WI38 (cell line): ENCODE data around the gene SEMA3D.

Experiments
- H3K4me3 ChIP-seq: 2 replicates; pipeline ENCODE4 v1.5.1; 2011; ENCODE audit warnings: low read depth, mild to moderate bottlenecking, control low read depth, low read length
- TF ChIP-seq, protein P1 (sequence below): IDR thresholded peaks from 2 replicates; pipeline ENCODE4 v1.5.1; 2012; ENCODE audit warnings: low read depth, mild to moderate bottlenecking, control low read depth, low read length

SEMA3D gene

DNA sequence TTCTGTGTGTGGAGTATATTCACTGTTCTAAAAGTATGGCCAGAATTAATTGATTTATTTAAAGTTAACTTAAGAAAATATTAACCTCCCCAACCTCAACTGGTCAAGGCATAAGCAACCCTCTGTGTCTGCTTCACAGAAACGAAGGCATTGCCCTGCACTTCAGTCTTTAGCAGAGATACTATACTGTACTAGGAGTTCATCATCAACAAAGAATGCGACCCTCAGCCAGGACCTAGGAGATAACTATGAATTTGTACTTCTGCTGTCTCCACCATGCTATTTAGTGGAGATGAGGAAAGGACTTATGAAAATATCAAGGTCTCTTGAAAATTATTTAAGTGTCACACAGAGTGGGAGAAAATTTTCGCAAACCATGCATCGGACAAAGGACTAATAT, 35.7 kb upstream of the SEMA3D start:
- TF ChIP-seq, protein P1, sequence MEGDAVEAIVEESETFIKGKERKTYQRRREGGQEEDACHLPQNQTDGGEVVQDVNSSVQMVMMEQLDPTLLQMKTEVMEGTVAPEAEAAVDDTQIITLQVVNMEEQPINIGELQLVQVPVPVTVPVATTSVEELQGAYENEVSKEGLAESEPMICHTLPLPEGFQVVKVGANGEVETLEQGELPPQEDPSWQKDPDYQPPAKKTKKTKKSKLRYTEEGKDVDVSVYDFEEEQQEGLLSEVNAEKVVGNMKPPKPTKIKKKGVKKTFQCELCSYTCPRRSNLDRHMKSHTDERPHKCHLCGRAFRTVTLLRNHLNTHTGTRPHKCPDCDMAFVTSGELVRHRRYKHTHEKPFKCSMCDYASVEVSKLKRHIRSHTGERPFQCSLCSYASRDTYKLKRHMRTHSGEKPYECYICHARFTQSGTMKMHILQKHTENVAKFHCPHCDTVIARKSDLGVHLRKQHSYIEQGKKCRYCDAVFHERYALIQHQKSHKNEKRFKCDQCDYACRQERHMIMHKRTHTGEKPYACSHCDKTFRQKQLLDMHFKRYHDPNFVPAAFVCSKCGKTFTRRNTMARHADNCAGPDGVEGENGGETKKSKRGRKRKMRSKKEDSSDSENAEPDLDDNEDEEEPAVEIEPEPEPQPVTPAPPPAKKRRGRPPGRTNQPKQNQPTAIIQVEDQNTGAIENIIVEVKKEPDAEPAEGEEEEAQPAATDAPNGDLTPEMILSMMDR = no peak
- H3K4me3 ChIP-seq = no peak overlapping the region

DNA sequence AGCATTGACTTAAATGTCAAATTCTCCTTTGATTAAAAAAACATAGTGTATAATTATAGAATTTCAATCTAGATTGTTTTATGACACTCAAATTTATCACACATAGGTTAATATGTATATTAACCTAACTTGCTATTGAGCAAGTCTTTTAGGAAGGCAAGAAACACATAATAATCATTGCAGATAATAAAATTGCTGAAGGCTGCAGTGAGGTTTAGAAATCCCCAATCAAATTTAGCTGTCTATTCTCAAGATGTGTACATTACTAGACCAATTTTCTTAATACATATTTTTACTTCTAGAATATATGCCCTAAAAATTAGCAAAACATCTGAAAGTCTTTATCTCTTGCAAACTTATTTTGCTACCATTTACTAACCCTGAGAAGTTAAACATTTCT, 34.9 kb upstream of the SEMA3D start:
- TF ChIP-seq, protein P1 = no peak
- no peak overlapping the region for H3K4me3 ChIP-seq

DNA sequence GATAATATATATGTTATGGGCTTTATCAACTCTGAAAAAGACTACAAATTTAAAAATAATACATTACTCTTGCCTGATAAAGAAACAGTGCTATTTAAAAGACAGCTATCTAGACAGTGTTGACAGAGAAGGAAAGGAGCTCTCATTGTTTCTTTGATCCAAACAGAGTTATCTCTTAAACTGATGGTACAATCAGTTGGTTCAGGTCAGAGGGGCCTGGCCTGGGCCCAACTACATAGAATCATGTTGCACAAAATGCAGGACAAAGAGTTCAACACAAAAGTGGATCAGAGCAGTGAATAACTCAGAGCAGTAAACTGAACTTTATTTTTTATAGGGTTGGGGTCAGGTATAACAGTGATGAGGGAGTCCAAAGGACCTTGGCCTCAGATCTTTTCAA, 33.8 kb upstream of the SEMA3D start:
- TF ChIP-seq, protein P1 = no peak
- H3K4me3 ChIP-seq = no peak overlapping the region

DNA sequence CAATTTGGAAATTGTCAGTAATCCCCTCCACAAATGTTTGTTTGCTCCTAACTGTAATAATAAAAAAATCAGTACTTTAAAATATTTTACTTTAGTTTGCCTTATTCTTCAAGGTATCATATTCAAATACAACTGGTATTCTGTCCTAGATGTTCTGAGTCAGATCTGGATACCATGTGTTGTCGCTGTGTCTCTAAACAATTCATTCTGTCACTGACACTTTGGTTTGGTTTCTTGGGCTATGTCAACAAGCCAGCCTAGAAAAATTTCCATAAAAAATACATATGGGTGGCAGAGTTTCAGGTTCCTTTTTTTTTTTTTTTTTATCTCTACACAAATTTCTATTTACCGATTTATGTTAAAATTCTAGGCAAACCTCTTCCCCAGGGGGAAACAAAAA, 33.2 kb upstream of the SEMA3D start:
- TF ChIP-seq, protein P1 = no peak
- H3K4me3 ChIP-seq = no peak overlapping the region

DNA sequence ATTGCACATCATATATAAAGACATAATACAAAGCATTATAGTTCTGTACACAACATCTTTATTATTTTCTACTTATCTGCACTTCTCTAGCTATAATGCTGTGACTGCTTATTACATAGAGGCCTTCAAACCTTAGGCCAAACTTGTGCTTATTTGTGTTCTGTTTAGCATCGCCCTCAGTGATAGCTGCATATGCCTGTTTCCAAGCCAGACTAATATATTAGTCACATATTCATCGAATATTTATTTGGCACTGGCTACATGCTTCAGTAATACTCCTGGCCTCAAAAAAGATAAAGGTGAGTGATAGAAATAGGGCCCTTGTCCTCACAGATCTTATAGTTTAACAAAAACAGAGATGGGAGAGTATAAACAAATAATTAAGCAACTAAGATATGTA, 30.2 kb upstream of the SEMA3D start:
- H3K4me3 ChIP-seq = no peak overlapping the region
- TF ChIP-seq, protein P1 = no peak

DNA sequence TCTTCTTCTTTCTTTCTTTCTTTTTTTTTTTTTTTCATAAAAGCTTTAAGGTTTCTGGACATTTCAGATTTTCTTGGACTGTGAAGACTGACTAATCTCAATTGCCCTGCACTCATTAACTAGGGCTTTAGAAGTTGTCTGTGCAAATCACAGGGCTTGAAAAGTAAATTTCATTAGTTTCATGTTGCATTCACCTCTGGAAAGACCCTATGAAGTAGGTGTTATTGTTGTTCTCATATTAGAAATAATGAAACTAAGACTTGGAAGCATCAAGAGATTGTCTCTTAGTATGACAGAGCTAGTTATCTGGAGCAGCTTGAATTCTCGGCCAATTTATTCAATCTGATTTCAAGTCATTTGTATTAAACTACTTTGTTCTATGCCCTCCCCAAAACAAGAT, 28.2 kb upstream of the SEMA3D start:
- TF ChIP-seq, protein P1 = no peak
- no peak overlapping the region for H3K4me3 ChIP-seq

DNA sequence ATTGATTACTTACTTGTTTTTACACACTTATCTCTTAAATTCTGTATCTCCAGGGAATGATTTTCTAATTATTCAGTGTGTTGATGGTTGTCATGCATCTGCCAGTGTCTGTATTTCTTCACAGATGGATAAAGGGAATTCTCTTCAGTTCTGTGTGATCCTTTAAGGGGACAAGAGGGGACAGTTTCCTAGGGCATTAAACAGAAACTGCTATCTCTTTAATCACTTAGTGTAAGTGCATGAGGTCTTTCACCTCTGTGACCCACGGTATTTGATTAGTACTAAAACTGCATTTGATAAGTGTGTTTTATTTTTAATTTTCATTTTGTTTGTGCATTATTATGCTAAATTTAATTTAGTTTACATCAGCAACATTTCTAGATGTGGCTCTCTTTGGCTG, 26.6 kb upstream of the SEMA3D start:
- no peak overlapping the region for H3K4me3 ChIP-seq
- TF ChIP-seq, protein P1 = no peak
